IPS-NIHi7 (cell line): Measurements from ENCODE around the gene CEP162.
"Not testable (repeated sequence)": the region's sequence is repeated elsewhere in the genome, so short reads cannot be mapped to it uniquely, and the experiment has no call there.

ENCODE experiments used
- DNase-seq: peaks from one replicate; pipeline ENCODE4 v3.0.0; 2012; ENCODE audit warnings: mixed read lengths; ENCODE audit errors: extremely low spot score

Gene CEP162

GRCh38 chr6:84086056-84086455 lies 141.4 kb downstream of the CEP162 start:
- DNase-seq: no peak

GRCh38 chr6:84084705-84085104 lies 142.7 kb downstream of the CEP162 start:
- DNase-seq: not testable (repeated sequence)

GRCh38 chr6:84082689-84083265 lies 144.7 kb downstream of the CEP162 start:
- no peak for DNase-seq

DNA sequence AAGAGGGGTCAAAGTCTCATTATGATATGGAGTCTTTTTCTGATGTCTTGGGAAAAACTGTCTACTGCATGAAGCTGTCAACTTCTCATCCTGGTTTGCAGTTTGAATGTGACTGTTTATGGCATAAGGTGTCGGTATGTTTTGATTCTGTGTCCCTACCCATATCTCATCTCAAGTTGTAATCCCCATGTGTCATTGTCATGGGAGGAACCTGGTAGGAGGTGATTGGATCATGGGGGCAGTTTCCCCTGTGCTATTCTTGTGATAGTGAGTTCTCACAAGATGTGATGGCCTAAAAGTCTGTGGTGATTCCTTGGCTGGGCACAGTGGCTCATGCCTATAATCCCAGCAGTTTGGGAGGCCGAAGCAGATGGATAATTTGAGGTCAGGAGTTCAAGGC lies 146.2 kb downstream of the CEP162 start:
- DNase-seq: no peak

DNA sequence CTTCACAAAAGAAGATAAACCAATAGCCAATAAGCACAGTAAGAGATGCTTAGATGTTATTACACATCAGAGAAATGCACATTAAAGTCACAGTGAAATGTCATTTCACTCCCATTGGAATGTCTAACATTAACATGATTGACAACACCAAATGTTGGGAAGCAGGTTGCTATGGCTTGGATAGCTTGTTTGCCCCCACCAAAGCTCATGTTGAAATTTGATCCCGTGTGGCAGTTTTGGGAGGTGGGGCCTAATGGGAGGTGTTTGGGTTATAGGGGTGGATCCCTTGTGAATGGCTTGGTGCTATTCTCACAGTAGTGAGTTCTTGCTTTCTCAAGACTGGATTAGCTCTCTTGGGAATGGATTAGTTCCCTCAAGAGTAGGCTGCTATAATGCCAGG lies 149.1 kb downstream of the CEP162 start:
- DNase-seq: no peak

- DNase-seq: no peak
Observed at GRCh38 chr6:84077645-84078044, 149.8 kb downstream of the CEP162 start.

GRCh38 chr6:84074988-84075781 lies 152.3 kb downstream of the CEP162 start:
- peak; percentile 66 for DNase-seq
